ENCODE measurements around the gene ARHGAP20. TPM values are rescaled to one million over a fixed set of nuclear protein-coding genes. Genes with fewer than 3 reads are reported as not detected.
"Not testable (repeated sequence)": the region's sequence is repeated elsewhere in the genome, so short reads cannot be mapped to it uniquely, and the experiment has no call there.

ARHGAP20 gene
- polyA plus RNA-seq, 2 donors = 0.33 to 0.60 TPM

- WGBS, 2 donors = 59 to 65% methylated on average over 4 of the region's 4 CpGs
Measured at GRCh38 chr11:110629594-110629993, 82.6 kb downstream of the ARHGAP20 start.

GRCh38 chr11:110621826-110622225 lies 90.4 kb downstream of the ARHGAP20 start:
- Histone ChIP-seq H3K27ac (ENCODE audit: low read depth in 2 of 2, low read length in 1 of 2) (no peak overlapping the region), H3K4me3 (ENCODE audit: low read depth in 1 of 2, low read length in 2 of 2) (no peak overlapping the region), H3K4me1 (ENCODE audit: control insufficient read depth in 2 of 2, insufficient read depth in 2 of 2, low read length in 1 of 2) (no peaks in the 10 kb centered on the region), H3K9me3 (ENCODE audit: control insufficient read depth in 2 of 2, insufficient read depth in 1 of 2, low read depth in 1 of 2, low read length in 1 of 2) (no peaks in the 10 kb centered on the region), H3K27me3 (ENCODE audit: control insufficient read depth in 1 of 2, insufficient read depth in 2 of 2, low read length in 2 of 2) (no peaks in the 10 kb centered on the region), H3K36me3 (ENCODE audit: control insufficient read depth in 2 of 2, insufficient read depth in 2 of 2, low read length in 1 of 2) (no peaks in the 10 kb centered on the region)
- 36 to 74% methylated on average over 2 of the region's 2 CpGs for WGBS, 2 donors

More at GRCh38 chr11:110629594-110629993, 82.6 kb downstream of the ARHGAP20 start:
- no peaks in the 10 kb centered on the region for H3K27me3 ChIP-seq (ENCODE audit: control insufficient read depth in 1 of 2, insufficient read depth in 2 of 2, low read length in 2 of 2)
- H3K27ac ChIP-seq (ENCODE audit: low read depth in 2 of 2, low read length in 1 of 2) = no peak overlapping the region
- H3K9me3 ChIP-seq (ENCODE audit: control insufficient read depth in 2 of 2, insufficient read depth in 1 of 2, low read depth in 1 of 2, low read length in 1 of 2) = no peaks in the 10 kb centered on the region
- H3K4me1 ChIP-seq (ENCODE audit: control insufficient read depth in 2 of 2, insufficient read depth in 2 of 2, low read length in 1 of 2) = no peaks in the 10 kb centered on the region
- H3K4me3 ChIP-seq (ENCODE audit: low read depth in 1 of 2, low read length in 2 of 2) = no peak overlapping the region
- H3K36me3 ChIP-seq (ENCODE audit: control insufficient read depth in 2 of 2, insufficient read depth in 2 of 2, low read length in 1 of 2) = no peaks in the 10 kb centered on the region

GRCh38 chr11:110619366-110619765 lies 92.9 kb downstream of the ARHGAP20 start:
- not testable (repeated sequence) for H3K4me3 ChIP-seq (ENCODE audit: low read depth in 1 of 2, low read length in 2 of 2); H3K4me1 ChIP-seq (ENCODE audit: control insufficient read depth in 2 of 2, insufficient read depth in 2 of 2, low read length in 1 of 2); H3K27ac ChIP-seq (ENCODE audit: low read depth in 2 of 2, low read length in 1 of 2); H3K27me3 ChIP-seq (ENCODE audit: control insufficient read depth in 1 of 2, insufficient read depth in 2 of 2, low read length in 2 of 2); H3K9me3 ChIP-seq (ENCODE audit: control insufficient read depth in 2 of 2, insufficient read depth in 1 of 2, low read depth in 1 of 2, low read length in 1 of 2); H3K36me3 ChIP-seq (ENCODE audit: control insufficient read depth in 2 of 2, insufficient read depth in 2 of 2, low read length in 1 of 2)
- 98 to 100% methylated on average over 1 of the region's 1 CpG for whole genome bisulfite sequencing, 2 donors

GRCh38 chr11:110614031-110614430 lies 98.2 kb downstream of the ARHGAP20 start:
- H3K27ac ChIP-seq (ENCODE audit: low read depth in 2 of 2, low read length in 1 of 2) = no peak overlapping the region
- H3K27me3 ChIP-seq (ENCODE audit: control insufficient read depth in 1 of 2, insufficient read depth in 2 of 2, low read length in 2 of 2) = no peaks in the 10 kb centered on the region
- 80 to 86% methylated on average over 2 of the region's 2 CpGs for WGBS, 2 donors
- H3K36me3 ChIP-seq (ENCODE audit: control insufficient read depth in 2 of 2, insufficient read depth in 2 of 2, low read length in 1 of 2) = no peaks in the 10 kb centered on the region
- H3K9me3 ChIP-seq (ENCODE audit: control insufficient read depth in 2 of 2, insufficient read depth in 1 of 2, low read depth in 1 of 2, low read length in 1 of 2) = no peaks in the 10 kb centered on the region
- no peak overlapping the region for H3K4me3 ChIP-seq (ENCODE audit: low read depth in 1 of 2, low read length in 2 of 2)
- no peaks in the 10 kb centered on the region for H3K4me1 ChIP-seq (ENCODE audit: control insufficient read depth in 2 of 2, insufficient read depth in 2 of 2, low read length in 1 of 2)

GRCh38 chr11:110613197-110613918 lies 98.9 kb downstream of the ARHGAP20 start:
- Histone ChIP-seq H3K27me3 (ENCODE audit: control insufficient read depth in 1 of 2, insufficient read depth in 2 of 2, low read length in 2 of 2) (no peaks in the 10 kb centered on the region), H3K27ac (ENCODE audit: low read depth in 2 of 2, low read length in 1 of 2) (no peak overlapping the region), H3K9me3 (ENCODE audit: control insufficient read depth in 2 of 2, insufficient read depth in 1 of 2, low read depth in 1 of 2, low read length in 1 of 2) (no peaks in the 10 kb centered on the region), H3K36me3 (ENCODE audit: control insufficient read depth in 2 of 2, insufficient read depth in 2 of 2, low read length in 1 of 2) (no peaks in the 10 kb centered on the region), H3K4me1 (ENCODE audit: control insufficient read depth in 2 of 2, insufficient read depth in 2 of 2, low read length in 1 of 2) (no peaks in the 10 kb centered on the region), H3K4me3 (ENCODE audit: low read depth in 1 of 2, low read length in 2 of 2) (no peak overlapping the region)
- WGBS, 2 donors = 75 to 78% methylated on average over 3 of the region's 3 CpGs

GRCh38 chr11:110606415-110606814 lies 105.8 kb downstream of the ARHGAP20 start:
- H3K4me3 ChIP-seq (ENCODE audit: low read depth in 1 of 2, low read length in 2 of 2) = no peak overlapping the region
- H3K36me3 ChIP-seq (ENCODE audit: control insufficient read depth in 2 of 2, insufficient read depth in 2 of 2, low read length in 1 of 2) = no peaks in the 10 kb centered on the region
- no peak overlapping the region for H3K27ac ChIP-seq (ENCODE audit: low read depth in 2 of 2, low read length in 1 of 2)
- no peaks in the 10 kb centered on the region for H3K4me1 ChIP-seq (ENCODE audit: control insufficient read depth in 2 of 2, insufficient read depth in 2 of 2, low read length in 1 of 2)
- H3K27me3 ChIP-seq (ENCODE audit: control insufficient read depth in 1 of 2, insufficient read depth in 2 of 2, low read length in 2 of 2) = no peaks in the 10 kb centered on the region
- WGBS, 2 donors = 65 to 67% methylated on average over 6 of the region's 6 CpGs
- no peaks in the 10 kb centered on the region for H3K9me3 ChIP-seq (ENCODE audit: control insufficient read depth in 2 of 2, insufficient read depth in 1 of 2, low read depth in 1 of 2, low read length in 1 of 2)

- H3K4me3 ChIP-seq (ENCODE audit: low read depth in 1 of 2, low read length in 2 of 2) = no peak overlapping the region
- peaks cover 0 to 2% of the 10 kb centered on the region in 2 donors for H3K4me1 ChIP-seq (ENCODE audit: control insufficient read depth in 2 of 2, insufficient read depth in 2 of 2, low read length in 1 of 2)
- 90 to 92% methylated on average over 4 of the region's 4 CpGs for WGBS, 2 donors
- peaks cover 0 to 6% of the 10 kb centered on the region in 2 donors for H3K36me3 ChIP-seq (ENCODE audit: control insufficient read depth in 2 of 2, insufficient read depth in 2 of 2, low read length in 1 of 2)
- H3K27me3 ChIP-seq (ENCODE audit: control insufficient read depth in 1 of 2, insufficient read depth in 2 of 2, low read length in 2 of 2) = no peaks in the 10 kb centered on the region
- no peak overlapping the region for H3K27ac ChIP-seq (ENCODE audit: low read depth in 2 of 2, low read length in 1 of 2)
- peaks cover 0 to 2% of the 10 kb centered on the region in 2 donors for H3K9me3 ChIP-seq (ENCODE audit: control insufficient read depth in 2 of 2, insufficient read depth in 1 of 2, low read depth in 1 of 2, low read length in 1 of 2)
Measured at GRCh38 chr11:110601936-110602335, 110.3 kb downstream of the ARHGAP20 start.

GRCh38 chr11:110600322-110600721 lies 111.9 kb downstream of the ARHGAP20 start:
- Histone ChIP-seq H3K27me3 (ENCODE audit: control insufficient read depth in 1 of 2, insufficient read depth in 2 of 2, low read length in 2 of 2) (no peaks in the 10 kb centered on the region), H3K4me3 (ENCODE audit: low read depth in 1 of 2, low read length in 2 of 2) (no peak overlapping the region), H3K9me3 (ENCODE audit: control insufficient read depth in 2 of 2, insufficient read depth in 1 of 2, low read depth in 1 of 2, low read length in 1 of 2) (peaks cover 0 to 2% of the 10 kb centered on the region in 2 donors), H3K27ac (ENCODE audit: low read depth in 2 of 2, low read length in 1 of 2) (no peak overlapping the region), H3K4me1 (ENCODE audit: control insufficient read depth in 2 of 2, insufficient read depth in 2 of 2, low read length in 1 of 2) (peaks cover 0 to 2% of the 10 kb centered on the region in 2 donors), H3K36me3 (ENCODE audit: control insufficient read depth in 2 of 2, insufficient read depth in 2 of 2, low read length in 1 of 2) (peaks cover 0 to 6% of the 10 kb centered on the region in 2 donors)
- 88 to 92% methylated on average over 4 of the region's 4 CpGs for WGBS, 2 donors

GRCh38 chr11:110599207-110599606 lies 113.0 kb downstream of the ARHGAP20 start:
- WGBS, 2 donors = 94 to 97% methylated on average over 5 of the region's 5 CpGs
- H3K27me3 ChIP-seq (ENCODE audit: control insufficient read depth in 1 of 2, insufficient read depth in 2 of 2, low read length in 2 of 2) = no peaks in the 10 kb centered on the region
- no peak overlapping the region for H3K4me3 ChIP-seq (ENCODE audit: low read depth in 1 of 2, low read length in 2 of 2)
- H3K27ac ChIP-seq (ENCODE audit: low read depth in 2 of 2, low read length in 1 of 2) = no peak overlapping the region
- peaks cover 0 to 2% of the 10 kb centered on the region in 2 donors for H3K9me3 ChIP-seq (ENCODE audit: control insufficient read depth in 2 of 2, insufficient read depth in 1 of 2, low read depth in 1 of 2, low read length in 1 of 2)
- peaks cover 0 to 6% of the 10 kb centered on the region in 2 donors for H3K36me3 ChIP-seq (ENCODE audit: control insufficient read depth in 2 of 2, insufficient read depth in 2 of 2, low read length in 1 of 2)
- H3K4me1 ChIP-seq (ENCODE audit: control insufficient read depth in 2 of 2, insufficient read depth in 2 of 2, low read length in 1 of 2) = peaks cover 0 to 2% of the 10 kb centered on the region in 2 donors

GRCh38 chr11:110598725-110599124 lies 113.5 kb downstream of the ARHGAP20 start:
- Histone ChIP-seq H3K27me3 (ENCODE audit: control insufficient read depth in 1 of 2, insufficient read depth in 2 of 2, low read length in 2 of 2) (no peaks in the 10 kb centered on the region), H3K36me3 (ENCODE audit: control insufficient read depth in 2 of 2, insufficient read depth in 2 of 2, low read length in 1 of 2) (peaks cover 0 to 6% of the 10 kb centered on the region in 2 donors), H3K4me1 (ENCODE audit: control insufficient read depth in 2 of 2, insufficient read depth in 2 of 2, low read length in 1 of 2) (peaks cover 0 to 2% of the 10 kb centered on the region in 2 donors), H3K4me3 (ENCODE audit: low read depth in 1 of 2, low read length in 2 of 2) (no peak overlapping the region), H3K27ac (ENCODE audit: low read depth in 2 of 2, low read length in 1 of 2) (no peak overlapping the region), H3K9me3 (ENCODE audit: control insufficient read depth in 2 of 2, insufficient read depth in 1 of 2, low read depth in 1 of 2, low read length in 1 of 2) (peaks cover 0 to 2% of the 10 kb centered on the region in 2 donors)
- WGBS, 2 donors = 90 to 92% methylated on average over 1 of the region's 1 CpG
